ENCODE measurements around the gene SHC4. TPM values are rescaled to one million over a fixed set of nuclear protein-coding genes. Genes with fewer than 3 reads are reported as not detected.

SHC4 gene
- total RNA-seq, 1 donor, result 0.72 TPM

- Histone ChIP-seq H3K4me2 (ENCODE audit: insufficient read depth, low read length) (no peak overlapping the region), H3K79me2 (ENCODE audit: insufficient read depth, low read length) (no peaks in the 10 kb centered on the region), H3K27ac (ENCODE audit: low read depth, low read length) (no peak overlapping the region), H2AFZ (ENCODE audit: low read length) (no peak overlapping the region), H3K27me3 (ENCODE audit: insufficient read depth, low read length) (no peaks in the 10 kb centered on the region), H4K20me1 (ENCODE audit: insufficient read depth, low read length) (no peaks in the 10 kb centered on the region), H3K4me1 (ENCODE audit: insufficient read depth, low read length) (peaks cover 14% of the 10 kb centered on the region), H3K9me3 (ENCODE audit: low read depth, low read length) (no peaks in the 10 kb centered on the region), H3K36me3 (ENCODE audit: insufficient read depth, low read length) (peaks cover 4% of the 10 kb centered on the region), H3K4me3 (ENCODE audit: insufficient read depth, low read length) (no peak overlapping the region)
- no peak for DNase-seq (ENCODE audit: insufficient read length, low spot score, missing footprints)
- TF ChIP-seq CTCF (IDR thresholded peaks at IDR 0.05; ENCODE audit: extremely low read depth, low read depth, low read length), result no peak
Measured at GRCh38 chr15:48983300-48983699, 19.6 kb upstream of the SHC4 start.

DNA sequence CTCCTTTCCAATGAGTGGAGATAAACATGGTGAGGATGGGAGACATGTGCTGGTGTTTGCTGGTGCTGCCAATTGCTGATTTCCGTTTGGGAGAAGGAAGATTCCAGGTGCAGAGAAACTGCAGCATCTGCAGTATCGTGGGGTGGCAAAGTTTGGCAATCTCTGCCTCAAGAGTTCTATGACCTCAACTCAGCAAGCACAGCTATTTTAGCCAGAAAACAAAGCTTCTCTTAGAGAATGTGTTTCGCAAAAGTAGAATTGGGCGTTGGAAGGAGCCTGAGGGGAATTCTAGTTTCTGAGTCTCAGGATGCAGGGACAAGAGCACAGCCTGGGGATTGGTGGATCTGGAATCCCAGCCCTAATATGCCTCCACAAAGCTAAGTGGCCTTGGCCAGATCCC is 18.2 kb upstream of the SHC4 start:
- H3K27ac ChIP-seq (ENCODE audit: low read depth, low read length), result no peak overlapping the region
- H4K20me1 ChIP-seq (ENCODE audit: insufficient read depth, low read length), result no peaks in the 10 kb centered on the region
- H2AFZ ChIP-seq (ENCODE audit: low read length), result no peak overlapping the region
- H3K4me2 ChIP-seq (ENCODE audit: insufficient read depth, low read length), result no peak overlapping the region
- DNase-seq (ENCODE audit: insufficient read length, low spot score, missing footprints), result no peak
- no peaks in the 10 kb centered on the region for H3K79me2 ChIP-seq (ENCODE audit: insufficient read depth, low read length)
- no peaks in the 10 kb centered on the region for H3K36me3 ChIP-seq (ENCODE audit: insufficient read depth, low read length)
- no peaks in the 10 kb centered on the region for H3K27me3 ChIP-seq (ENCODE audit: insufficient read depth, low read length)
- no peak for TF ChIP-seq CTCF (IDR thresholded peaks at IDR 0.05; ENCODE audit: extremely low read depth, low read depth, low read length)
- peaks cover 14% of the 10 kb centered on the region for H3K4me1 ChIP-seq (ENCODE audit: insufficient read depth, low read length)
- H3K9me3 ChIP-seq (ENCODE audit: low read depth, low read length), result no peaks in the 10 kb centered on the region
- H3K4me3 ChIP-seq (ENCODE audit: insufficient read depth, low read length), result no peak overlapping the region

GRCh38 chr15:48978638-48979037 is 14.9 kb upstream of the SHC4 start:
- no peak for TF ChIP-seq CTCF (IDR thresholded peaks at IDR 0.05; ENCODE audit: extremely low read depth, low read depth, low read length)
- Histone ChIP-seq H3K4me2 (ENCODE audit: insufficient read depth, low read length) (no peak overlapping the region), H3K36me3 (ENCODE audit: insufficient read depth, low read length) (no peaks in the 10 kb centered on the region), H3K9me3 (ENCODE audit: low read depth, low read length) (no peaks in the 10 kb centered on the region), H3K4me1 (ENCODE audit: insufficient read depth, low read length) (peaks cover 5% of the 10 kb centered on the region), H3K27ac (ENCODE audit: low read depth, low read length) (no peak overlapping the region), H3K79me2 (ENCODE audit: insufficient read depth, low read length) (no peaks in the 10 kb centered on the region), H4K20me1 (ENCODE audit: insufficient read depth, low read length) (no peaks in the 10 kb centered on the region), H3K4me3 (ENCODE audit: insufficient read depth, low read length) (no peak overlapping the region), H3K27me3 (ENCODE audit: insufficient read depth, low read length) (no peaks in the 10 kb centered on the region), H2AFZ (ENCODE audit: low read length) (no peak overlapping the region)
- DNase-seq (ENCODE audit: insufficient read length, low spot score, missing footprints), result no peak

- no peaks in the 10 kb centered on the region for H3K27me3 ChIP-seq (ENCODE audit: insufficient read depth, low read length)
- H3K4me1 ChIP-seq (ENCODE audit: insufficient read depth, low read length), result peaks cover 5% of the 10 kb centered on the region
- no peak for TF ChIP-seq CTCF (IDR thresholded peaks at IDR 0.05; ENCODE audit: extremely low read depth, low read depth, low read length)
- H3K4me2 ChIP-seq (ENCODE audit: insufficient read depth, low read length), result peak overlapping the region; percentile 91
- H3K36me3 ChIP-seq (ENCODE audit: insufficient read depth, low read length), result no peaks in the 10 kb centered on the region
- H3K9me3 ChIP-seq (ENCODE audit: low read depth, low read length), result no peaks in the 10 kb centered on the region
- no peaks in the 10 kb centered on the region for H3K79me2 ChIP-seq (ENCODE audit: insufficient read depth, low read length)
- peak overlapping the region; percentile 45 for H3K27ac ChIP-seq (ENCODE audit: low read depth, low read length)
- H2AFZ ChIP-seq (ENCODE audit: low read length), result peak overlapping the region; percentile 97
- DNase-seq (ENCODE audit: insufficient read length, low spot score, missing footprints), result peak; percentile 72
- H4K20me1 ChIP-seq (ENCODE audit: insufficient read depth, low read length), result no peaks in the 10 kb centered on the region
- peak overlapping the region; percentile 78 for H3K4me3 ChIP-seq (ENCODE audit: insufficient read depth, low read length)
Measured at GRCh38 chr15:48976444-48977088, 12.8 kb upstream of the SHC4 start.

Data from osteoblast (primary cell).